ENCODE measurements around the gene CLSTN3.

CLSTN3 gene

GRCh38 chr12:7207866-7208625 lies 77.9 kb downstream of the CLSTN3 start:
- DNase-seq (ENCODE audit: low read depth): no peak
- H3K4me3 ChIP-seq (ENCODE audit: control insufficient read depth, low read depth, low read length): no peak overlapping the region
- TF ChIP-seq CTCF (conservative IDR thresholded peaks at IDR 0.05; ENCODE audit: control insufficient read depth, insufficient read depth, low read depth, low read length): no peak

Measured in fibroblast of mammary gland (primary cell).